NCI-H748 (cell line): ENCODE measurements around the gene LYPD4.
"Not testable (repeated sequence)": the region's sequence is repeated elsewhere in the genome, so short reads cannot be mapped to it uniquely, and the experiment has no call there.

Source experiments
- DNase-seq: peaks from one replicate; lab custom pipeline; 2025; ENCODE audit not compliant: unreplicated experiment; lab: John Stamatoyannopoulos, UW

LYPD4 gene

DNA sequence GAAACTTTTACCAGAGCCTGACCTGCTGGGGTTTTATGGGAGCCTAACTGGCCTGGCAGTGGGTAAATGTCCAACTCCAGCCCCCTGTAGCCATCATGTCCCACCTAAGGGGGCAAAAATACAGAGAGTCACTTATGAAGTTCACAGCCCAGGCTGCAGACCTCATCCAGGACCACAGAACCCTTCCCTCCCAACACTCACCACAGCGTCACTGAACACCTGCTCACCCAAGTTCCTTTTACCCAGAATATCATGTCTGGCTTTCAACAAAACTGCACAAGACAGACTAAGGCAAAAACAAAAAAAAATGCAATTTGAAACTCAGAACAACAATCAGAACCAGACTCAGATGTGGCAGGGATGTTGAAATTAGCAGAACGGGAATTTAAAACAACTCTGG lies 41.7 kb downstream of the LYPD4 start:
- DNase-seq, result no peak

DNA sequence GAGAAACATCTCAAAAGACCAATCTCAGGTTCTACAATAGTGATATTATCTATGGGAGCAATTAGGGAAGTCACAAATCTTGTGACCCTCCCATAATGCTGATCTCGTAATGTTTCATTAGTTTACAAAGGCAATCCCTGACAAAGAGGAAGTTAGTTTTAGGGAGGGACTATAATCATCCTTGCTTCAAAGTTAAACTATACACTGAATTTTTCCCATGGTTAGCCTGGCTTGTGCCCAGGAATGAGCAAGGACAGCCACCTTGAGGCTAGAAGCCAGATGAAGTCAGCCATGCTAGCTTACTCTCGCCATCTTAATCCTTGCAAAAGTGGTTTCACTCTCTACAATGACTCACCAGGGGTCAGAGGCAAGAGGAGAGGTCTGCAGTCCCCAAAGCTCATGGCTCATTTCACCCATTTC lies 42.7 kb downstream of the LYPD4 start:
- no peak for DNase-seq

DNA sequence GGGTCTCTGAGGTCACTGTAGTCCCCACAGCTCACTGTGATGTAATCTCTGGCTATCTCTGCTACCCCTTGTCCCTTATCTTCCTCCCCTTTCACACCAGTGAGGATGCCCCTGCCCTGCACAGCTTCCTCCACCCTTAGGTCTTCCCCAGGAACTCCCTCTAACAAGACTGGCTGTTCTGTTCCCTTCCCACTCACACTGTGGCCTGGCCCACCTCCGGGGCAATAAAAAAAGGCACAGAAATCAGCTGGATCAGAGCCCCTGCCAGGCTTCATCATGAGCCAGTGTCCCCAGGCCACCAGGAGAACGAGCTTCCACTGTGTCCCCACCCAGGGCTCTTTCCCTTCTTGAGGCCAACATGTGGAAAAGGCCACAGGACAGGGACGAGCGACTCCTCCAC lies 43.5 kb downstream of the LYPD4 start:
- no peak for DNase-seq

DNA sequence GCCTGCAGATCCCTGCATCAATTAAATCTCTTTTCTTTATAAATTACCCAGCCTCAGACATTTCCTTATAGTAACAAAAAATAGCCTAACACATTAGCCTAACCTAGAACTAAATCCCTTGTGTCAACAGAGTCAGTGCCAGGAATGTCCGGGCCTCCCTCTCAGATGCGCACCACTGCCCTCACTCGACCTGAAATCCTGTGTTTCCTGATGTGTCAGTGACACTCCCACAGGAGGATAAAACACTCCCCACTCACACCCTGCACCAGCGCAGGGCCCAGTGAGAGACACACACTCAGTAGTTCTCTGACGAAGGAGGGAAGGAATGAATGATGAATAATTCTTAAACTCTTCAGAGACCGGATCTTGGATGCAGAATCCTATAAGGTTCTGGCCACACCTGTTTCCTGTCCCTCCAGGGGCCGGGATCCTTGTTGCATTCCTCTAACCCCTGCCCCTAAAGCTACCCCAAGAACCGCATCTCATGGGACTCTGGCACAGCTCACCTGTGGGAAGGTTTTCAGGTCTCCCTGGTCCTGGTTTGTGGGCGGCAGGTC lies 45.0 kb downstream of the LYPD4 start:
- DNase-seq, result no peak

DNA sequence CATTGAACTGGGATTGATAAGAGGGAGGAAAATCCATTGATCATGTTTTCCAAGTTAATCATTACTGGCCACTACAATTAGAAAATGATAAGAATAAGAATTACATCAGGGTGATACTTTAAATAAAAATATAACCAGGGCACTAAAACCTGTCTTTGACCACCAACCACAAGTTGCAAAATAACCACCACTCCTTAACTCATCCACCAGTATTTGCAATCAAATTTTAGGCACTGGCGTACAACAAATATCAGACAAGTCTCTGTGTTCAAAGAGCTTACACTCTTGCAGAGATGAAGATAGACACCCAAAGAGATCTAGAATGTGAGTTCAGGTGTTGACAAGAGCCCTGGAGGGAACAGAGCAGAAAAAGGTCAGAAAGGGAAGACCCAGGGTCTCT lies 47.6 kb downstream of the LYPD4 start:
- DNase-seq, result no peak

DNA sequence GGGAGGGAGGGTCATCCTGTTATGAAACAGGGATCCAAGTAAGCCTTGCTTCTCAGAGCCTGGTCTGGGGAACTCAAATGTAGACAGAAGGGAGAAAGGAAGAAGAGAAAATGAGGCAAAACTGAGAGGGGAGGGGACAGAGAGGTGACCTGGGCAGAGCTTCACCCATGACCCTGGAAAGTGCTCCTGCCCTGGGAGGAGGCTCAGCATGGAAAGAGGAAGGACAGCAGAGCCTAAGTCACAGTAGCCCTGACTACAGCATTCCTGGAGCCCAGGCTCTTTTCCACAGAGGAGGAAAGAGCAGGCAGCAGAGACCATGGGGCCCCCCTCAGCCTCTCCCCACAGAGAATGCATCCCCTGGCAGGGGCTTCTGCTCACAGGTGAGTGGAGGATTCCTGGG lies 48.1 kb downstream of the LYPD4 start, which contains the start of gene CEACAM3:
CEACAM3 (plus strand) TSS at position 226 of the 400 bp plus-strand sequence; CDS start at position 317, 91 bp downstream.
- no peak for DNase-seq

DNA sequence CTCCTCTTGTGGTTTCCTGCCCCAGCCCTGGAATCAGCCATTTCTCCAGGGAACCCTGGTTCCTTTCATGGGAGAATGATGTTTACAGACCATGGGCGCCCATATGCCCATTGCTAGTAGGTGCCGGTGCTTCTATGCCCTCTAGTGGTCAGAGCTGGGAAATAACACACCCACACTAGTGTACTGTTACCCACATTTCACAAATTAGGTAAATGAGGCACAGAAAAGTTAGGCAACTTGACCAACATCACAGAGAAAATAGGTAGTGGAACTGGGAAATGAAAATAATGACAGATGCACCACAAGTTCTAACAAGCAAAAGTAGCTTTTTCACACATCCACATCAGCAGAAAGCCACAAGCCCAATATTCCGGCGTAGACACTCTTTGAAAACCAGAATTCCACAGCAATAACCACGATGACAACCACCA lies 49.4 kb downstream of the LYPD4 start:
- peak; percentile 80 for DNase-seq

DNA sequence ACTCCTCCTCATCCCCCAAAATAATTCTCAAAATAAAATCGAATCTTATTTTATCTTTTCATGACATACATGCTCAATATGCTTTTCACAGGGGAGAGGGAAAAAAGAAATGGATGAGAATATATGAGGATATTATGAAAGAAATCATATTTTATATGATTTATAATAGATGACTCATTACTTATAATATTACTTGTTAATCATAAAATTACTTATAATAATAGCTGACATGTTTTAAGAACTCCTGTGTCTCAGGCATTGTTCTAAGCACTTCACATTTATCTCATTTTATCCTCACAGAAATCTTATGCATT lies 51.1 kb downstream of the LYPD4 start:
- DNase-seq, result no peak

DNA sequence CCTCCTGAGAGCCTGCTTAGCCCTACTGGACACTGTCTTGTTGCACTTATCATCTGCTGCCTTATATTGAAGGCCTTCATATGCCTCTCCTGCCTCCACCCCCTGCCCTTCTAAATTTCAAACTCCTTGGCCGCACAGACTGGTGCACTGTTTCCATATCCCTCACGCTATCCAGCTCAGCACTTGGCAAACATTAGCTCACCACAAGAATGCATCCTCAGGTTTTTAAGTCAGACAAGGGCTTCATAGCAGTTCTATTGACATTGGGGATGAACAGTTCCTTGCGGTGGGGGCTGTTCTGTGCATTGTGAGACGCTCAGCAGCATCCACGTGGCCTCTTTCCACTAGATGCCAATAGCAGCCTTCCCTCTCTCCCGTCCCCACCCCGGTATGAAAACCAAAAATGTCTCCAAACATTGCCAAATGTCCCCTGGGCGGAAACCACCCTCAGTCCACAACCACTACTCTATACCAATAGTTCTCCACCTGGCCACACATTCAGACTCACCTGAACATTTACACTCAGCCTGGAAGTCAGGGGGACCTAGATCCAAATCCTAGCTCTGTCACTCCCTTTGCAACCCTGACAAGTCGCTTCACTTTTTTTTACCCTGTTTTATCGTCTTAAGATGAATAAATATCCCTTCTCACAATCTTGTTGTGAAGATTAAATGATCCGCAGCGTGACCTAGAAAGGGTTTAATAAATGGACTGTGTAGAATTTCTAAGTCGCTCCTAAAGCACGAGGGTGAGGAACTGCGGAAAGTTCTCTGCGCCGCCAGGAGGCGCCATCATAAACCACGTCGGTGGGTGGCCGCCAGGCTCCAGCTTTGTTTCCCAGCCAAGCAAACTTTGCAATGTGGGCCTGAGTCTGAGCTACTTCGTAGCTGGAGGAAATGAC lies 51.7 kb downstream of the LYPD4 start:
- DNase-seq, result no peak

DNA sequence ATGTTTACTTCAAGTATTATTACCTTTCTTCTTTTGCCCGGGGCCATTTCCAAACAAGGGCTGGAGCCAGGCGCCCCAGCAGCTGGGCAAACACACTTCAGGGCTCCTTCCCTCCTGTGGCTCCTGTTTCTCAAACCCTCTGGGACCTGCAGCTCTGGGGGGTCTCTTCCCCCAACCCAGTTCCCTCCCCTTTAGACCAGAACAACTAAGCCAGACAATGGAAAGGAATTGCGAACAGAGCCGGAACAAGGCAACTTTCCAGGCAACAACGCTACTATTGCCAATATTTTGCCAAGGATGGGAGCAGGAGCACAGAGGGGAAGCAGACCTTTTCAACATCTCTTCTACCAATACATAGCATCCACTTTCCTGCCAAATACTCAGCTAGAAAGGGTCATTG lies 55.4 kb downstream of the LYPD4 start:
- DNase-seq, result peak; percentile 56

DNA sequence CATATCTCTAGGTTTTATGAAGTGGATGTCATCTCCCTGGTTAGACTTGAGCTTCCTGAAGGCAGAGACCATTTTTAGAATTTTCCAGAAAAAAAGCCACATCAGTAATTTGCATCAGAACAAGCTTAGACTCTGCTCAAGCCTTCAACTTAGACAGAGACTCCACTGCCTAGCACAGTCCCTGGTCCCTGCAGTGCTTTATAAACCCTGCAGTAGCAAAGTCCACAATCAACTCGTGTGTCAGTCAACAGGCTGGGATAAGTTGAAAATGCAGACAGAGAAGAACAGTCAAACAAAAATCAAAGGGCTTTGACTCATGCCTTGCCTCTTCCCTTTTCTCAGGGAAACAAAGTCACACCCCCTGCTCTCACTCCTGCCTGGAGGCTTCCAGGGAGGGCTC lies 56.0 kb downstream of the LYPD4 start:
- not testable (repeated sequence) for DNase-seq
